H9 (cell line): ENCODE measurements around the gene MMD2. TPM values are rescaled to one million over a fixed set of nuclear protein-coding genes. Genes with fewer than 3 reads are reported as not detected.

Source experiments
- DNase-seq: peaks from one replicate; pipeline ENCODE4 v3.0.0-alpha.2; 2017
- H2AFZ ChIP-seq: one replicate; pipeline ENCODE4 v1.6.1; 2013; ENCODE audit warnings: mild to moderate bottlenecking, low read length, control low read depth, moderate library complexity
- H2AK5ac ChIP-seq: 2 replicates; pipeline ENCODE4 v1.6.1; 2013; ENCODE audit warnings: low read length, control low read depth, mixed read lengths; ENCODE audit not compliant: insufficient read length
- H2BK120ac ChIP-seq: one replicate; pipeline ENCODE4 v1.6.1; 2013; ENCODE audit warnings: low read depth, mild to moderate bottlenecking, low read length, control low read depth, inconsistent platforms; ENCODE audit not compliant: poor library complexity, severe bottlenecking
- H2BK12ac ChIP-seq: 2 replicates; pipeline ENCODE4 v1.6.1; 2013; ENCODE audit warnings: low read length, control low read depth, mixed read lengths, low read depth; ENCODE audit not compliant: insufficient read length
- H2BK15ac ChIP-seq: 2 replicates; pipeline ENCODE4 v1.6.1; 2013; ENCODE audit warnings: low read depth, low read length, control low read depth
- H2BK20ac ChIP-seq: one replicate; pipeline ENCODE4 v1.6.1; 2013; ENCODE audit warnings: low read depth, mild to moderate bottlenecking, low read length, control low read depth, inconsistent platforms; ENCODE audit not compliant: poor library complexity, severe bottlenecking
- H2BK5ac ChIP-seq: 2 replicates; pipeline ENCODE4 v1.6.1; 2013; ENCODE audit warnings: low read length, control low read depth, mixed read lengths; ENCODE audit not compliant: insufficient read length
- H3K14ac ChIP-seq: 2 replicates; pipeline ENCODE4 v1.6.1; 2013; ENCODE audit warnings: low read length, control low read depth; ENCODE audit not compliant: insufficient read depth
- H3K18ac ChIP-seq: 2 replicates; pipeline ENCODE4 v1.6.1; 2013; ENCODE audit warnings: low read depth, mild to moderate bottlenecking, mixed read lengths, low read length, control low read depth; ENCODE audit not compliant: insufficient read length
- H3K23ac ChIP-seq: 2 replicates; pipeline ENCODE4 v1.6.1; 2013; ENCODE audit warnings: low read length, control low read depth, mixed read lengths, low read depth; ENCODE audit not compliant: insufficient read length
- H3K23me2 ChIP-seq: 2 replicates; pipeline ENCODE4 v1.6.1; 2013; ENCODE audit warnings: low read depth, mild to moderate bottlenecking, mixed read lengths, low read length, control low read depth; ENCODE audit not compliant: insufficient read length, poor library complexity, severe bottlenecking
- H3K27ac ChIP-seq: 2 replicates; pipeline ENCODE4 v1.5.1; 2013; ENCODE audit warnings: low read length, control low read depth, mixed read lengths, low read depth; ENCODE audit not compliant: insufficient read length
- H3K27me3 ChIP-seq: 2 replicates; pipeline ENCODE4 v1.6.1; 2013; ENCODE audit warnings: low read length, control low read depth, inconsistent platforms; ENCODE audit not compliant: insufficient read depth
- H3K4ac ChIP-seq: 2 replicates; pipeline ENCODE4 v1.6.1; 2013; ENCODE audit warnings: low read depth, mild to moderate bottlenecking, control low read depth, inconsistent platforms, low read length, moderate library complexity
- H3K4me1 ChIP-seq: 2 replicates; pipeline ENCODE4 v1.6.1; 2013; ENCODE audit warnings: low read length, control low read depth, inconsistent platforms; ENCODE audit not compliant: insufficient read depth
- H3K4me2 ChIP-seq: 2 replicates; pipeline ENCODE4 v1.6.1; 2013; ENCODE audit warnings: low read length, control low read depth, mixed read lengths; ENCODE audit not compliant: insufficient read length, insufficient read depth
- H3K56ac ChIP-seq: 2 replicates; pipeline ENCODE4 v1.6.1; 2013; ENCODE audit warnings: low read depth, mild to moderate bottlenecking, mixed read lengths, low read length, control low read depth; ENCODE audit not compliant: insufficient read length
- H3K79me1 ChIP-seq: 2 replicates; pipeline ENCODE4 v1.6.1; 2013; ENCODE audit warnings: low read depth, mild to moderate bottlenecking, moderate library complexity, low read length, control low read depth, inconsistent platforms; ENCODE audit not compliant: insufficient read depth, poor library complexity, severe bottlenecking
- H3K79me2 ChIP-seq: 2 replicates; pipeline ENCODE4 v1.6.1; 2013; ENCODE audit warnings: low read length, control low read depth, inconsistent platforms; ENCODE audit not compliant: insufficient read depth
- H3K9ac ChIP-seq: 2 replicates; pipeline ENCODE4 v1.6.1; 2013; ENCODE audit warnings: low read length, control low read depth, mixed read lengths; ENCODE audit not compliant: insufficient read length; ENCODE audit errors: extremely low read depth
- H3K9me3 ChIP-seq: one replicate; pipeline ENCODE4 v1.6.1; 2013; ENCODE audit warnings: low read depth, low read length, inconsistent platforms; ENCODE audit not compliant: control insufficient read depth
- H3T11ph ChIP-seq: one replicate; pipeline ENCODE4 v1.6.1; 2013; ENCODE audit warnings: mild to moderate bottlenecking, low read length, control low read depth, inconsistent platforms
- H4K20me1 ChIP-seq: one replicate; pipeline ENCODE4 v1.6.1; 2013; ENCODE audit not compliant: control insufficient read depth, insufficient read length, insufficient read depth
- H4K5ac ChIP-seq: 2 replicates; pipeline ENCODE4 v1.6.1; 2013; ENCODE audit warnings: low read depth, mild to moderate bottlenecking, mixed read lengths, low read length, control low read depth; ENCODE audit not compliant: insufficient read length
- H4K8ac ChIP-seq: replicated peaks from 2 replicates; pipeline ENCODE4 v1.6.1; 2013; ENCODE audit warnings: low read length, control low read depth, mixed read lengths, low read depth; ENCODE audit not compliant: insufficient read length
- H4K91ac ChIP-seq: 2 replicates; pipeline ENCODE4 v1.6.1; 2013; ENCODE audit warnings: low read depth, mild to moderate bottlenecking, moderate library complexity, mixed read lengths, low read length, control low read depth; ENCODE audit not compliant: insufficient read length
- H3K27ac Mint-ChIP-seq, 3 experiments: 2 replicates in 2 of 3; 3 replicates in 1 of 3; pipeline ENCODE4 v1.8.0; 2020 to 2021; ENCODE audit warnings: mixed read lengths in 3 of 3, mild to moderate bottlenecking in 1 of 3, moderate library complexity in 1 of 3
- H3K27me3 Mint-ChIP-seq: 2 replicates; pipeline ENCODE4 v1.8.0; 2021; ENCODE audit warnings: low read depth, mild to moderate bottlenecking, moderate library complexity, mixed read lengths
- H3K36me3 Mint-ChIP-seq, 3 experiments: 2 replicates in 2 of 3; 3 replicates in 1 of 3; pipeline ENCODE4 v1.8.0; 2020 to 2021; ENCODE audit warnings: low read depth in 3 of 3, mixed read lengths in 3 of 3; ENCODE audit not compliant: insufficient read depth in 1 of 3
- H3K4me1 Mint-ChIP-seq, 2 experiments: 2 replicates each; pipeline ENCODE4 v1.8.0; 2020; ENCODE audit warnings: mixed read lengths in 2 of 2
- H3K4me3 Mint-ChIP-seq, 2 experiments: 2 replicates in 1 of 2; 3 replicates in 1 of 2; pipeline ENCODE4 v1.8.0; 2020 to 2021; ENCODE audit warnings: mild to moderate bottlenecking in 2 of 2, mixed read lengths in 2 of 2, moderate library complexity in 1 of 2
- H3K9me3 Mint-ChIP-seq, 2 experiments: 2 replicates in 1 of 2; 3 replicates in 1 of 2; pipeline ENCODE4 v1.8.0; 2020; ENCODE audit warnings: mild to moderate bottlenecking in 2 of 2, mixed read lengths in 2 of 2, moderate library complexity in 1 of 2
- CTCF ChIP-seq: fragments of 200-600 bp; sonication (generic); conservative IDR thresholded peaks from 3 replicates; pipeline ENCODE4 v1.8.0; 2021; ENCODE audit warnings: antibody characterized with exemption, mild to moderate bottlenecking
- WGBS: extraction: QIAGEN DNeasy Blood & Tissue Kit; methylation state at CpG from one replicate; pipeline ENCODE4 v1.1.7; 2013; ENCODE audit warnings: missing lambda C conversion rate, low lambda C conversion rate, mixed read lengths; ENCODE audit not compliant: insufficient read length; ENCODE audit errors: extremely low coverage; 5-methylcytosine and 5-hydroxymethylcytosine counted together
- total RNA-seq: library from RNA; stranded (reverse); gene quantifications from 2 replicates; pipeline ENCODE4 v1.2.1, GENCODE V29; 2021

Gene MMD2
- total RNA-seq, 1 experiment from 2014 or later = 0.20 TPM

- DNase-seq = peak; percentile 71
- Histone ChIP-seq H3K27ac (no peak overlapping the region), H3K23ac (no peak overlapping the region), H2BK12ac (no peak overlapping the region), H2BK5ac (no peak overlapping the region), H3K4me1 (no peaks in the 10 kb centered on the region), H2BK120ac (no peak overlapping the region), H3K4me2 (peak overlapping the region; percentile 79), H4K8ac (no peak overlapping the region), H4K20me1 (no peaks in the 10 kb centered on the region), H3K79me1 (no peaks in the 10 kb centered on the region), H2AFZ (peak overlapping the region; percentile 67), H3K23me2 (peaks cover 11% of the 10 kb centered on the region), H4K91ac (no peak overlapping the region), H2AK5ac (no peak overlapping the region), H3K9me3 (no peaks in the 10 kb centered on the region), H3K79me2 (no peaks in the 10 kb centered on the region), H3K4ac (no peak overlapping the region; the same call in 1 of the 2 replicates), H3K14ac (peak overlapping the region; percentile 23), H3T11ph (no peak overlapping the region), H3K56ac (no peak overlapping the region), H3K27me3 (no peaks in the 10 kb centered on the region), H2BK15ac (no peak overlapping the region), H3K9ac (peak overlapping the region; percentile 15), H3K18ac (peak overlapping the region; percentile 44), H2BK20ac (no peak overlapping the region), H4K5ac (no peak overlapping the region)
- H3K4me1 Mint-ChIP-seq = peaks cover 11 to 15% of the 10 kb centered on the region in 2 experiments
- peak overlapping the region; percentile 53 to 97 (median 82); a peak in 6 of 7 replicates for H3K27ac Mint-ChIP-seq
- no peak for TF ChIP-seq CTCF
- peaks cover 10% of the 10 kb centered on the region for H3K27me3 Mint-ChIP-seq
- WGBS = no CpG with 5 or more reads among the region's 35 CpGs
- H3K9me3 Mint-ChIP-seq = no peaks in the 10 kb centered on the region; a peak in 2 of 5 replicates
- H3K36me3 Mint-ChIP-seq = peaks cover 0 to 6% (median 2%) of the 10 kb centered on the region in 3 experiments; a peak in 3 of 7 replicates
- H3K4me3 Mint-ChIP-seq = peak overlapping the region; percentile 70 to 91
Measured at GRCh38 chr7:4882169-4883032, 76.6 kb downstream of the MMD2 start.
